Pancreas (tissue), 10 donors: ENCODE data around the gene SEMA6B. TPM values are rescaled to one million over a fixed set of nuclear protein-coding genes. Genes with fewer than 3 reads are reported as not detected.

Experiments used
- ATAC-seq, 4 donors: fragments of 200-7000 bp; cut with Tn5 transposase; one replicate each; pipeline versions ENCODE4 v1.8.0 to v1.9.1; 2020; ENCODE audit warnings: mild to moderate bottlenecking in 4 of 4, moderate library complexity in 4 of 4
- DNase-seq, 6 donors: peaks; one replicate each; pipeline ENCODE4 v3.0.0-alpha.2; 2020
- FAIRE-seq: peaks from 2 replicates; lab custom pipeline; 2012; peaks lifted over from hg19 to GRCh38; lab: Jason Lieb, UNC
- H3K27ac ChIP-seq, 4 donors: fragments of 200-600 bp; sonication (generic); 1 replicate in 3 of 4; 2 replicates in 1 of 4; pipeline versions ENCODE4 v1.5.0 to v1.8.0; 2020
- H3K27me3 ChIP-seq, 4 donors: fragments of 200-600 bp; one replicate each; pipeline ENCODE4 v1.8.0; 2021
- H3K36me3 ChIP-seq, 3 donors: fragments of 200-600 bp; sonication (generic) in 1 of 3; one replicate each; pipeline versions ENCODE4 v1.5.0 to v1.8.0; 2020 to 2021
- H3K4me1 ChIP-seq, 3 donors: fragments of 200-600 bp; one replicate each; pipeline ENCODE4 v1.8.0; 2021
- H3K4me3 ChIP-seq, 4 donors: fragments of 200-600 bp; sonication (generic) in 2 of 4; one replicate each; pipeline versions ENCODE4 v1.5.0 to v1.8.0; 2020 to 2021
- H3K9me3 ChIP-seq, 4 donors: fragments of 200-600 bp; one replicate each; pipeline ENCODE4 v1.8.0; 2021
- WGBS, 2 donors: extraction: QIAGEN DNeasy Blood & Tissue Kit; methylation state at CpG; one replicate each; pipeline ENCODE4 v1.1.7; 2013; 5-methylcytosine and 5-hydroxymethylcytosine counted together
- intact Hi-C, 3 donors: fragments of 100-400 bp; cut with DNase I; formaldehyde crosslinking; loops; one replicate each; pipeline versions ENCODE4 v1.11.1 to v1.14.2; 2022
- polyA plus RNA-seq, 2 donors: library from polyadenylated mRNA; stranded (reverse); fragments of 200-250 nt; gene quantifications; one replicate each; pipeline ENCODE4 v1.2.3, GENCODE V29; 2013
- total RNA-seq, 6 donors: library from RNA; stranded (reverse); fragmentation: NEBNext Ultra II Directional in 4 of 6; extraction: Animal tissue kit (Norgen Biotek cat#: 25700) in 4 of 6; gene quantifications; one replicate each; pipeline versions ENCODE4 v1.2.1 to v1.2.4, GENCODE V29; 2021 to 2023
- TF ChIP-seq, protein P1 (sequence below), 4 donors: fragments of 200-600 bp; sonication (generic) in 3 of 4; IDR thresholded peaks; one replicate each; pipeline versions ENCODE4 v1.5.0 to v1.8.0; 2021; ENCODE audit warnings: antibody characterized with exemption in 4 of 4
- donor health status: healthy with polysubstance abuse.
- donor health status: DM: no; HTN: no; CAD: no; lungs with moderate emphysema.
- donor health status: DM: no; HTN: no; CAD: no.
- donor health status: control.
- donor health status: control.
- donor health status: Bipolar disorder and iron deficiency.
- donor health status: DM: yes; HTN: yes; CAD: no.
- donor health status: DM: no; HTN: no; CAD: no.
- donor health status: DM: no; HTN: no; CAD: no.
- donor health status: DM: yes; HTN: yes; CAD: no.

Gene SEMA6B
- total and polyA plus RNA-seq, 8 donors: 2.2 to 4.7 (median 3.5) TPM

DNA sequence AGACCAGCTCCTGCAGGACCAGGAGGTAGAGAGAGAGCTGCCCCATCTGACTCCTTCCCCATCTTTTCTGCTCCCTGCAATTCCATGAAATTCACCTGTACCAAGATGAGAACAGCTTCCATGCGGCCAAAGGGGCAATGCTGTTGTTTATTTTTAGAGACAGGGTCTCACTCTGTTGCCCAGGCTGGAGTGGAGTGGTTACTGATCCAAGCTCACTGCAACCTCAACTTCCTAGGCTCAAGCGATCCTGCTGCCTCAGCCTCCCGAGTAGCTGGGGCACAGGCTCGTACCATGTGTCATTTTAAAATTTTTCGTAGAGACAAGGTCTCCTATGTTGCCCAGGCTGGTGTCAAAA lies 37.6 kb downstream of the SEMA6B start:
- Histone ChIP-seq H3K36me3 (no peaks in the 10 kb centered on the region), H3K9me3 (no peaks in the 10 kb centered on the region), H3K27me3 (no peaks in the 10 kb centered on the region), H3K4me1 (no peaks in the 10 kb centered on the region), H3K27ac (no peak overlapping the region), H3K4me3 (no peak overlapping the region)
- intact Hi-C loops: no loop called here
- no peak for DNase-seq
- TF ChIP-seq, protein P1, sequence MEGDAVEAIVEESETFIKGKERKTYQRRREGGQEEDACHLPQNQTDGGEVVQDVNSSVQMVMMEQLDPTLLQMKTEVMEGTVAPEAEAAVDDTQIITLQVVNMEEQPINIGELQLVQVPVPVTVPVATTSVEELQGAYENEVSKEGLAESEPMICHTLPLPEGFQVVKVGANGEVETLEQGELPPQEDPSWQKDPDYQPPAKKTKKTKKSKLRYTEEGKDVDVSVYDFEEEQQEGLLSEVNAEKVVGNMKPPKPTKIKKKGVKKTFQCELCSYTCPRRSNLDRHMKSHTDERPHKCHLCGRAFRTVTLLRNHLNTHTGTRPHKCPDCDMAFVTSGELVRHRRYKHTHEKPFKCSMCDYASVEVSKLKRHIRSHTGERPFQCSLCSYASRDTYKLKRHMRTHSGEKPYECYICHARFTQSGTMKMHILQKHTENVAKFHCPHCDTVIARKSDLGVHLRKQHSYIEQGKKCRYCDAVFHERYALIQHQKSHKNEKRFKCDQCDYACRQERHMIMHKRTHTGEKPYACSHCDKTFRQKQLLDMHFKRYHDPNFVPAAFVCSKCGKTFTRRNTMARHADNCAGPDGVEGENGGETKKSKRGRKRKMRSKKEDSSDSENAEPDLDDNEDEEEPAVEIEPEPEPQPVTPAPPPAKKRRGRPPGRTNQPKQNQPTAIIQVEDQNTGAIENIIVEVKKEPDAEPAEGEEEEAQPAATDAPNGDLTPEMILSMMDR (IDR thresholded peaks at IDR 0.05): no peak
- ATAC-seq: no peak
- no peak for FAIRE-seq
- 90 to 96% methylated on average over 5 of the region's 5 CpGs for WGBS, 2 donors

DNA sequence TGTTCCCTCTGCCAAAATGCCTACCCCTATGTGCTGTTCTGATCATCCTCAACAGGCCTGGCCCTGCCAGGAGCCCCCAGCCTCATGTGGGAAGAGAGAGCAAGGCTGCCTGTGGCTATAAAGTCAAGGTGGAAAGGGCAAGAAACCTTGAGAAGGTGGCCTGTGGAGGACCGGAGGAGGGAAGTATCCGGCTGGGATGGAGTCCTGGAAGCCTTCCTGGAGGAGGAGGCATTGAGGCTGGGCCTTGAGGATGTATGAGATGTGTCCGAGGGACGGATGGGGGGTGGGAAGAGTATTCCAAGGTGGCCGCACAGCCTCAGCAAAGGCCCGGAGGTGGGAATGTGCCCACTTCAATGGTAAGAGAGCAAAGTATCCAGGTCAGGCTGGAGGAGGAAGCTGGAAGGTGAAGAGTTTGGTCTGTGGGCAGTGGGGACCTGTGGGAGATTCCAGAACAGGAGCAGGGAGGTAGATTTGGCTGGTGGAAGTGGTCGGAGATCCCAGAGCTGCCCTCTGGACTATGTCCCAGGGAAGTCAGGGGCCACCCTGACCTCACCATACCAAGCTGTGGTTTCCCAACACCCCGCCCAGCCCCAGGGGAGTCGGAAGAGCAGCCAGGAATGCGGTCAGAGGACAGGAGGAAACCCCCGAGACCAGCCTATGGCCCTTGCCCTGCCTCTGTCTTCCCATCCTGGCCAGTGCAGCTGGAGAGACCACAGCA lies 38.2 kb downstream of the SEMA6B start:
- 87% methylated on average over 11 of the region's 11 CpGs for WGBS, 2 donors
- FAIRE-seq: no peak
- no peak overlapping the region for H3K4me3 ChIP-seq
- TF ChIP-seq, protein P1 (IDR thresholded peaks at IDR 0.05): no peak
- H3K9me3 ChIP-seq: no peaks in the 10 kb centered on the region
- intact Hi-C loops: no loop called here
- H3K4me1 ChIP-seq: no peaks in the 10 kb centered on the region
- H3K27ac ChIP-seq: no peak overlapping the region
- no peaks in the 10 kb centered on the region for H3K36me3 ChIP-seq
- no peak for ATAC-seq
- no peaks in the 10 kb centered on the region for H3K27me3 ChIP-seq
- no peak for DNase-seq

DNA sequence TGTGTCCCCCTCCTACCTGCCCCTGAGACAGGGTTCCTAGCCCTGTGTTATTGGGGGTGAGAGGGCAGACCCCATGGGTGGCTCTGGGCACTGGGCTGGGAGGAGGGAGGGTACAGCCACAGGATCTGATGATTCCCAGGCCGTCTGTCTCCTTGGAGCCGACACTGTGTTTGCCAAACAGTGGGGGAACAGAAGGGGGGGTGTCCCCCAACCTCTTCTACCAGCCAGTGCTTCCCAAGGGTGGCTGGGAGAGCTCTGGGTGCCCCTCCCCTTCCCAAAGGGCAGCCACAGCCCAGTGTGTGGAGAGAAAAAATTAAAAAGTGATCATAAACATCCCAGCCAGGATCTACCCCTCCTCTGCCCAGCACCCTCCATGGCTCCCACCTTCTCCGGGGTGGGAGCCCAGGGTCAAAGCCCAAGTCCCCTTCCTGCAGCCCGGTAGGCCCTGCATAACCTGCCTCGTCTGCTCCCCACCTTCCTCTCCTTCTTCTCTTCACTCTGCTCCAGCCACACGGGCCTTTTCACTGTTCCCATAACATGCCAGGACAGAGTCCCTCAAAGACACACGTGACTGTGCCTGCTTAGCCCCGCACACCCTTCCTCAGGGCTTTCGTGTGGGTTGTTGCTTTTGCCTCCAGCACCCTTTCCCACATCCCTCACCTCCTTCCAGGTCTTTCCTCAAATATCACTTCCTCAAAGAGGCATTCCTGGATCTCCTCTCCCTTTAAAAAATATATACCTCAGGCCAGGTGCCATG lies 39.8 kb downstream of the SEMA6B start:
- H3K27me3 ChIP-seq: no peaks in the 10 kb centered on the region
- DNase-seq (no peak), FAIRE-seq (no peak), ATAC-seq (peak in 1 of 4 donors; percentile 5)
- no peak overlapping the region for H3K4me3 ChIP-seq
- H3K9me3 ChIP-seq: no peaks in the 10 kb centered on the region
- no peaks in the 10 kb centered on the region for H3K4me1 ChIP-seq
- intact Hi-C loops: no loop called here
- H3K27ac ChIP-seq: no peak overlapping the region
- no peaks in the 10 kb centered on the region for H3K36me3 ChIP-seq
- TF ChIP-seq, protein P1 (IDR thresholded peaks at IDR 0.05): no peak
- 76 to 79% methylated on average over 9 of the region's 9 CpGs for WGBS, 2 donors

DNA sequence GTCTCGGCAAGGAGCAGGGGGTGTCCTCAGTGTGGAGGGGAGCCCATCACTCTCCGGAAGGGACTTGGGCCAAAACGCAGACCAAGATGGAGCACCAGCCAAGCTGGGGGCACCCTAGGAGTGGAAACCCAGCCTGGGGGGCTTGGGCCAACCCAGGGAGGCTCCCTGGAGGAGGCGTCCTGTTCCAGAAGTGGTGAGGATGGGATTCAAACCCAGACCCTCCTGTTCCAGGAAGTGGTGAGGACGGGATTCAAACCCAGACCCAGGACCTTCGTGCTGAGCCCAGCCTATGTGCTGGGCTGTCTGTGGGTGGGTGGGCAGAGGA lies 40.4 kb downstream of the SEMA6B start:
- Histone ChIP-seq H3K36me3 (no peaks in the 10 kb centered on the region), H3K9me3 (no peaks in the 10 kb centered on the region), H3K27me3 (no peaks in the 10 kb centered on the region), H3K4me3 (no peak overlapping the region), H3K4me1 (no peaks in the 10 kb centered on the region), H3K27ac (no peak overlapping the region)
- intact Hi-C loops: no loop called here
- no peak for ATAC-seq
- 91 to 95% methylated on average over 6 of the region's 6 CpGs for WGBS, 2 donors
- DNase-seq: peak in 1 of 6 donors; percentile 44
- no peak for FAIRE-seq
- TF ChIP-seq, protein P1 (IDR thresholded peaks at IDR 0.05): no peak
